ENCODE data around the gene TLE2.

The TLE2 gene

DNA sequence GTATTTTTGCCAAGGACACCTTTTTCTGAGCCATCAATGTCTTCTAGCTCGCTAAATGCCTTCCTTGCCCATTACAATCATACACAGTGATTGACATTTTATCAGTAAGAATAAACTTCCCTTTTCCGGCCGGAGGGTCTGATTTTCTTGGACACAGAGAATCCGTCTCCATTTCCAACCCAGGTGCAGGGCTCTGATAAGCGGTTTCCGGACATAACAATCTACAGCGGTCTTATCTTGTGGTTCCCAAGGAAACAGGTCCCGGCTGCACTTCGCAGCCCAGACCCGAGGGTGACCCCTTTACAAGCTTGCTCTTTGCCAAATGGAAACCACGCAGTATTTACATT lies 79.2 kb downstream of the TLE2 start:
- peak; percentile 65 for DNase-seq (ENCODE audit: low spot score)
